Adrenal gland (tissue), 5 donors: Measurements from ENCODE around the gene STYXL2.

ENCODE experiments used
- CTCF ChIP-seq, 6 experiments: fragments of 450-650 bp in 4 of 6; fragments of 200-600 bp in 2 of 6; sonication (generic) in 1 of 6; IDR thresholded peaks; 1 replicate in 5 of 6; 2 replicates in 1 of 6; pipeline versions ENCODE4 v1.5.1 to v1.8.0; 2016 to 2021; ENCODE audit warnings: antibody characterized with exemption in 6 of 6, mild to moderate bottlenecking in 2 of 6, moderate library complexity in 1 of 6
- POLR2A ChIP-seq, 2 donors: fragments of 450-650 bp; IDR thresholded peaks; one replicate each; pipeline ENCODE4 v1.6.1; 2017; ENCODE audit warnings: antibody characterized with exemption in 2 of 2, mild to moderate bottlenecking in 2 of 2, moderate library complexity in 1 of 2
- donor health status: DM: no; HTN: no; CAD: no.

DNA sequence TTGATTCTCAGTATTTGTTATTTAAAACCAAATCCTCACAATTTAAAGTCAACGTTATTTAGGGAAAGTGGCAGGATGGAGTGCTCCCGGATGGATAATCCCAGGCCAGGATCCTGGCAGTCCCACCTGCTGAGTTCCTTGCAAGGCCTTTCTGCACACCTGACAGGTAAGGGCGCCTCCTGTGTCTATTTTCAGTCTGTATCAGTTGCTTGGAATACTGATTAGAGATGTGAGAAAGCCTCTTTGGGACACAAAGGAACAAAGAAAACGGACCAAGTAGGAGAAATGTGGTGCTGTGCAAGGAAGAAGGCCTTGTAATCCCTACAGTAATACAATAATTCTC lies 12.2 kb downstream of the STYXL2 start:
- TF ChIP-seq POLR2A (IDR thresholded peaks at IDR 0.05): no peak
- TF ChIP-seq CTCF (IDR thresholded peaks at IDR 0.05): no peak
